Ovary (tissue), 3 donors: ENCODE measurements around the gene APBA3.

ENCODE experiments used
- CTCF ChIP-seq, 3 donors: fragments of 450-650 bp in 2 of 3; fragments of 200-600 bp in 1 of 3; IDR thresholded peaks; one replicate each; pipeline versions ENCODE4 v1.5.1 to v1.8.0; 2016 to 2022; ENCODE audit warnings: antibody characterized with exemption in 3 of 3, mild to moderate bottlenecking in 1 of 3
- POLR2A ChIP-seq: fragments of 450-650 bp; IDR thresholded peaks from one replicate; pipeline ENCODE4 v1.6.1; 2017; ENCODE audit warnings: antibody characterized with exemption, mild to moderate bottlenecking, moderate library complexity
- donor health status: DM: no; HTN: no; CAD: no.

- no peak for TF ChIP-seq CTCF (IDR thresholded peaks at IDR 0.05)
- TF ChIP-seq POLR2A = no peak
Observed at GRCh38 chr19:3790941-3791340, 29.4 kb upstream of the APBA3 start.
